Measurements from ENCODE around the gene AGRP.
A peak's percentile ranks its signal among the peaks of the same experiment; 100 is the strongest.
"Not testable (repeated sequence)": the region's sequence is repeated elsewhere in the genome, so short reads cannot be mapped to it uniquely, and the experiment has no call there.

Gene AGRP

GRCh38 chr16:67504031-67505021, 21.0 kb upstream of the AGRP start:
- peak; percentile 44 for DNase-seq

DNA sequence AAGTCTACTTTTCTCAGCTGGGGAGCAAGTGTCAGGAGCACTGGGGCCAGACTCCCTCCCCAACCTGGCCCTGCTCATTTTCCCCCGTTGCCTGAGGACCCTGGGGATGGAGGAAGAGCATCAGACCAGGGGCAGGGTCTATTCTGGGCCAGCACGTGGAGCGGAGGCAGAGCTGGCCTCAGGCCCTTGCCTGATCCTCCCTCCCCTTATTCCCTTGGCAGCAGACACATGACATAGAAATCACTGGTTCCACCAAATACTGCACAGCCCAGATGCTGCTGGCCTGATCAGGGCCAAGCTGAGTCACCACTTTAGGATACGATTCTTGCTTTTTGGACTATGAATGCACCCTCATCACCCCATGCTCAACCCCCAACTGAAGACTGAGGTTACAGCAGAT, 15.8 kb upstream of the AGRP start:
- DNase-seq, result no peak

DNA sequence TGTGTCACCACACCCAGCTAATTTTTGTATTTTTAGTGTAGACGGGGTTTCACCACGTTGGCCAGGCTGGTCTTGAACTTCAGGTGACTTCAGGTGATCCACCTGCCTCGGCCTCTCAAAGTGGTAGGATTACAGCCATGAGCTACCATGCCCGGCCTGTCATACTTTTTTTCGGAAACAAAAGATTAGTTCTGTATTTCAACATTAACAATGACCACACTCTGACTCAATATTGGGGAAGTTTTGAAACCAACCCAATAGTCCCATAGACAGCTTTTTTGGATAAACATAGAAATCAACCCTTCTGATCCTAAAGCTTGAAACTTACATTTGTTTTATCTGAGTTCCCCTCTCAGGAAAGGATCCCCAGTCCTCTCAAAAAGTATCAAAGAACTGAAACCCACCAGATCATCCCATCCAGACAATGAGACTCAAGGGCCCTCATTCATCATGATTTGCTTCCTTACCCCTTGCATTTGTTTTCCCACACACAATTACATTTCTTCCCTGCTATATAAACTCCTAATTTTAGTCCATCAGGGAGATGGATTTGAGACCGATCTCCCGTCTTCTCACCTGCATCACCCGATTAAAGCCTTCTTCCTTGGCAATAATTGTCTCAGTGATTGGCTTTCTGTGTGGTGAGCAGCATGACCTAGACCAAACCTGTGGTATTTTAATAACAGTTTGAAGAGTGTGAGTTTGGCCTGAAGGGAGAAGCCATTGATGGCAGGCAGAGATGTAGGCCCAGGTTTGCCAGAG, 7.2 kb upstream of the AGRP start:
- no peak for DNase-seq

- no peak for DNase-seq
Observed at GRCh38 chr16:67489401-67490083, 6.2 kb upstream of the AGRP start.

DNA sequence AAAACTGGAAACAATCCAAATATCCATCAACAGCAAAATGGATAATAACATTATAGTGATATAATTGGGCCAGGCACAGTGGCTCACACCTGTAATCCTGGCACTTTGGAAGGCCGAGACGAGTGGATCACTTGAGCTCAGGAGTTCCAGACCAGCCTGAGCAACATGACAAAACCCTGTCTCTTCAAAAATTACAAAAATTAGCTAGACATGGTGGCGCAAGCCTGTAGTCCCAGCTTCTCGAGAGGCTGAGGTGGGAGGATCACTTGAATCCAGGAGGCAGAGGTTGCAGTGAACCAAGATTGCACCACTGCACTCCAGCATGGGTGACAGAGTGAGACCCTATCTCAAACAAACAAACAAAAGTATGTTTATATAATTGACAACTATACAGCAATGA, 4.2 kb upstream of the AGRP start:
- not testable (repeated sequence) for DNase-seq

DNA sequence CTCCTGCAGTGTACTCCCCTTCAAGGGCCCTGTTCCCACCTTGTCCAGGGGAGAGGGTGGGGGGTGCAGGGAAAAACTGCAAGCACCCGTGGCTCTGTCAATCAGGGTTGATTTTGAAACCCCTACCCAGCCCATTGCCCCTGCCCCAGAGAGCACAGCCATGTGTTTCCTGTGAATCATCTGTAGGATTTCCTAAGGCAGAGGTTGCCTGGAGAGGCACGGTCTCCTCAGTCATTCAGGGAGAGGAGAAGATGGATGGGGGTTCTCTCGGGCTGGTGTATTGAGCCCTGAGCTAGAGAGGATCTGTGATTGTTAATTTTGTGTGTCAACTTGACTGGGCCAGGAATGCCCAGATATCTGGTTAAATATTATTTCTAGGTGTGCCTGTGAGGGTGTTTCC, 3.5 kb upstream of the AGRP start:
- DNase-seq, result no peak

DNA sequence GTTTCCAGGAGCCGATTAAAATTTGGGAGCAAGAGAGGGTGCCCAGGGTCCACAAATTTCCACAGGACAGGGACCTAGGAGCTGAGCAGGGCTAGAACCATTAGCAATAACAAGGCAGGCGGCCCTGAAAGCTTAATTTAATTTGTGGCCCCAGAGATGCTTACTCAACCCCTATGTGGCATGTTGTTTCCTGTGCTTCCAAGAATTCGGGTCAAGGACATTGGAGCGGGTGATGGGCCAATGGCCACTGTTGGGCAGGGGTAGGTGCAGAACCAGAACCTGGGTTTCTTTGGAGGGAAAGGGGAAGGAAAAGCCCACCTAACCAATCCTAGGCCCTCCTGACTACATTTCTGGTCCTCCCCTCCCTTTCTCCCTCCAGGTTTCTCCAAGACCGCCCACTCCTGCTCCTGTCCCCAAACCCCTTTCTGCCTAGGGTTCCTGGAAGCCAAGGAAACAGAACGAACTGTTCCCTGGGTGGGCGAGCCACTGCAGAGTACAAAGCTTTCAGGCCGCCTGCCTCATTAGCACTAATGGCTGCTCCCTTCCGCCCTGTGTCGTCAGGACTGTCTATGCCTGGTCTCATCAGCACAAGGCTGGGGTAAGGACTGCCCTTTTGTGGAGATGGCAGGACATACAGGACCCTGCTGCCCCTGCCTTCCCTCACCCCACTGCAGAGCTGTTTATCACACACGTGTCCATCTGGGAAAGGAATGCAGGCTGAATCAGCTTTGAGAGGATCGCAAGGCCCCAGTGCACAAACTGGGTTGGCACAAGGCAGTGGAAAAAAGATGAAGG, 581 bp upstream of the AGRP start:
- DNase-seq, result no peak

DNA sequence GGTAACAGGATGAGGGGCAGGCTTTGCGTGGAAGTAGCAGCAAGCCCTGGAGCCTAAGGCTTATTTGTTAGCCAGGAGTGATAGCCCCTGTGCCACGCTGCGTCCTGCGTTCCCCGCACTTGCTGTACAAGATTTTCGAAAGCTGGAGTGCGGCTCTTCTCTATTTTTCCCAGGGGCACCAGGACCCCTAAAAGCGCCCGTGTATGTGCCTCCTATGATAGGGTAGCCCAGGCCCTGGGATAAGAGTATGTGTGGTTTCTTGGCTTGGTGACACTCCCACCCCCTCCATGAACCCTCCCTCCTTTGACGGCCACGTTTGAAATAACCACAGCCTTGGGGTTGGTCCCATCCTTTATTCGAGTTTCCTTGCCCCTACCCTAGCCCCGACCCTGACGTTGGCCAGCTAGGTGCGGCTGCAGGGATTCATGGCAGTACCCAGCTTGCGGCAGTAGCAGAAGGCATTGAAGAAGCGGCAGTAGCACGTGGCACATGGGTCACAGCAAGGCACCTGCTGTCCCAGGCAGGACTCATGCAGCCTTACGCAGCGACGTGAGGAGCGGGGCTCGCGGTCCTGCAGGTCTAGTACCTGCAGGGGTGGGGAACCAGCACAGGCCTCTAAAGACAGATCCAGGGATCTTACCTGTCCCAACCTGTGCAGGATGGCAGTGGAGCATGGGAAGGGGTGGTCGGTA, 968 bp downstream of the AGRP start:
- no peak for DNase-seq

GRCh38 chr16:67481561-67482232, 1.6 kb downstream of the AGRP start:
- no peak for DNase-seq

DNA sequence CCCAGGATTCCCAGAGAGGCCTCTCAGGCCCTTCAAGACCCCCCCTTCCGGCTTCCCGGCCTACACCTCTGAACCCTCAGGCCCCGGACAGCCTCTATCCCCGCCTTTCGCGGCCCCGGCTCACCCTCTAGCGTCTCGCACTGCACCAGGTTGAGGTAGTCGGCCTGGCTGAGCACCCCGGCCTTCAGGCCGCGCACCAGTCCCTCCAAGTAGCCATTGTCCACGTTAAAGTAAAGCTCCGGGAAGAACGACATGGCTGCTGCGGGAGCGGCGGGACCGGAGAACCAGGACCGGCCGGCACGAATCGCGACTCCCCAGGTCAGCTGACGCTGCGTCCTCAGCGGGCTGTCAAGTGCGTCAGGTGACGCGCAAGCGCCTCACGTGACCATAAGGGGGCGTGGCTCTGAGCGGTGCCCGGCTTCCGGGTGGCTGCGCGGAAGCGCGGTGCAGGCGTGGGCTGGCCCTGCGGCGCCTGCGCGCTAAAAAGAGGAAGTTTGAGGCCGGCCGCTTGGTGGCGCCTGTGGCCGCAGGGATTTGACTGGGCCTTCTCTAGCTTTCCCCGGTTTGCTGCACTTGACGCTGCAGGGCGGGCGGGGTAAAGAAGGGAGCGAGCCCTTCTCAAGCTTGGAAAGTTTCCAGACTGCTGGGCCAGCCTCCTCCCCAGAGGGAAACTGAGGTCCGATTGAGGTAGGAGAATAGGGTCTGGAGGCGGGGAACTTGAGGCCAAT, 2.4 kb downstream of the AGRP start, which contains the start of gene ATP6V0D1:
Gene ATP6V0D1, minus strand, starts transcription at position 325 of the 728 bp plus-strand sequence. Its CDS starts 71 bp downstream, at position 254.
- DNase-seq, result peak; percentile 99

DNA sequence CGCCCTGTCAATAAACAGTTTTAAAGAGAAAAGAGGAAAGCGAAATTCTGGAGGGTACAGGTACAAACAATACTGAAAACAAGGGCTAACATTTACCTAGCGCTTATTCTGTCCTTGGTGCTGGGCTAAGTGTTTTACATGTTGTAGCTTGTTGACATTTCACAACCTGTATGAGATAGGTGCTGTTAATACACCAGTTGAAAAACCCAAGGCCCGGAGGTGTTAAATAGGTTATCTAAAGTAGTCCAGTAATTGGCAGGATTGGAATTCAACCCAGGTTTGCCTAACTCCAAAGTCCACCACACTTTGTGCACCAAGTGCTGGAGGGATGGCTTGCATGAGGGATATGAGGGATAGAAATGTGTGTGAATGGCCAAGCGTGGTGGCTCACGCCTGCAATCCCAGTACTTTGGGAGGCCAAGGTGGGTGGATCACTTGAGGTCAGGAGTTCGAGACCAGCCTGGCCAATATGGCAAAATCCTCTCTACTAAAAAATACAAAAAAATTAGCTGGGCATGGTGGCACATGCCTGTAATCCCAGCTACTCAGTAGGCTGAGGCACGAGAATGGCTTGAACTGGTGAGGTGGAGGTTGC, 5.3 kb downstream of the AGRP start:
- no peak for DNase-seq

DNA sequence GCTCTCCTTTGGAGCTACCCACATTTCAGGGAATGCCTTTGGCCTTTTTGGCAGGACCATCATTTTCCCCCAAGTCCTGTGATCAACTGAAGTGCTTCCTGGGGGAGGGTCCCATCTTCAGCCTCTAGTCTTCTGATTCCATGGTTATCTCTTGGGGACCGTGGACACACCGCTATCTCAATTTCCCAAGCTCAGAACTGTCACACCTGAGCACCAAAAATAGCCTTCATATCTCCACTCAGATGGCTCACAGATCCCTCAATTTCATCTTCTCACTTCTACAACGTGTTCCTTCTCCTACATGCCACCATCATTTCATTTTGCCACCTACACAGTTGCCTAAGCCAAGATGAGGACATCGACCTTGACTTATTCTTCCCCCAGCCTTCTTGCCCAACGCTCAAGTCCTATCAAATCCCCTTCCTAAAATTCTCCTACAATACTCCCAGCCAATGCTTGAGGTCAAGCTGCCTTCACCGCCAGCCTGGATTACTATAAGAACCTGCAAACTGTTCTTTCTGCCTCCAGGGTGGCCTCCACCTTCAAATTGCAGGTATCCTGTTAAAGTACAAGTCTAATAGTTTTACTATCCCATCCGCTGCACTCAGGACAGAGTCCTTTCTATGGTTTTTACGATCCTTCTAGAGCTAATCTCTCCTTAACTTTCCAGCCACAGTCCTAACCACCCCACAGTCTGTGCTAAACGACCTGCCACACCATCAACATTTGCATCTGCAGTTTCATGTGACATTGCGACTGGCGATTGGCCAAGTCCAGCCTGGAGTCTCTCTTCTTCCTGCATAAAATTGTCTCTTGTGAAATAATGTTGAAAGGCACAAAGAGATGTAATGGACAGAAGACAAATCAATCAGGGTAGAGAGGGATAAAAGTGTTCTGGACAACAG, 8.5 kb downstream of the AGRP start:
- no peak for DNase-seq

- no peak for DNase-seq
Observed at GRCh38 chr16:67471758-67472384, 11.5 kb downstream of the AGRP start.

DNA sequence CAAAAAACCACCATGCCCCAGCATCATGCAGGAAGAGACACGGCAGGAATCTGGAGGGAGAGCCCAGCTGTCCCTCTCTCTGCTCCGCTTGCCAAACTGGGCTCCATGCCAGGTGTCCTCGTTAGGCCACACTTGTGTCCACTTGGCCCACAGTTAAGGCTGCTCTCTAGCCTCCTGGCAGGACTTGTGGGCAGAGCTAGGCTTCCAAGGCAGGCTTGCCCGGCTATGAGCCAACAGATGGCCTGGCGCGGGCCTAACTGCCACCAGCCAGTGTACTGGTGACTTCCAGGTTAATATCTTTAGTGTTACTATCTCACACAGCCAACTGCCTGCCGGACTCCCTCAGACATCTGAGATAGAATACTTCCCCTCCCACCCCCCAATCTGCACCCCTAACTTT, 13.0 kb downstream of the AGRP start:
- no peak for DNase-seq

GRCh38 chr16:67468731-67469130, 14.6 kb downstream of the AGRP start:
- no peak for DNase-seq

GRCh38 chr16:67466581-67466980, 16.8 kb downstream of the AGRP start:
- no peak for DNase-seq

GRCh38 chr16:67464565-67464964, 18.8 kb downstream of the AGRP start:
- no peak for DNase-seq

- no peak for DNase-seq
Observed at GRCh38 chr16:67463691-67464090, 19.7 kb downstream of the AGRP start.
